ENCODE measurements around the gene TECTB.

Gene TECTB

GRCh38 chr10:112294169-112294568 lies 11.0 kb downstream of the TECTB start:
- no peak overlapping the region for H3K27ac ChIP-seq (ENCODE audit: low read length)

GRCh38 chr10:112295853-112296830 lies 12.9 kb downstream of the TECTB start:
- peaks cover 0 to 17% of the 10 kb centered on the region in 2 donors for H3K4me1 ChIP-seq (ENCODE audit: control insufficient read depth in 1 of 2, insufficient read depth in 2 of 2, low read length in 2 of 2)
- H3K27me3 ChIP-seq (ENCODE audit: low read depth, low read length) = no peaks in the 10 kb centered on the region
- no peak overlapping the region for H3K27ac ChIP-seq (ENCODE audit: low read length)
- H3K4me3 ChIP-seq (ENCODE audit: low read depth in 1 of 2, low read length in 2 of 2) = no peak overlapping the region
- no peaks in the 10 kb centered on the region for H3K36me3 ChIP-seq (ENCODE audit: control insufficient read depth in 1 of 2, insufficient read depth in 2 of 2, low read length in 2 of 2)
- H3K9me3 ChIP-seq (ENCODE audit: control insufficient read depth in 1 of 2, low read length in 2 of 2) = no peaks in the 10 kb centered on the region

More at GRCh38 chr10:112294169-112294568, 11.0 kb downstream of the TECTB start:
- Histone ChIP-seq H3K4me3 (ENCODE audit: low read depth in 1 of 2, low read length in 2 of 2) (no peak overlapping the region), H3K36me3 (ENCODE audit: control insufficient read depth in 1 of 2, insufficient read depth in 2 of 2, low read length in 2 of 2) (no peaks in the 10 kb centered on the region), H3K4me1 (ENCODE audit: control insufficient read depth in 1 of 2, insufficient read depth in 2 of 2, low read length in 2 of 2) (peaks cover 0 to 17% of the 10 kb centered on the region in 2 donors), H3K9me3 (ENCODE audit: control insufficient read depth in 1 of 2, low read length in 2 of 2) (no peaks in the 10 kb centered on the region), H3K27me3 (ENCODE audit: low read depth, low read length) (no peaks in the 10 kb centered on the region)

DNA sequence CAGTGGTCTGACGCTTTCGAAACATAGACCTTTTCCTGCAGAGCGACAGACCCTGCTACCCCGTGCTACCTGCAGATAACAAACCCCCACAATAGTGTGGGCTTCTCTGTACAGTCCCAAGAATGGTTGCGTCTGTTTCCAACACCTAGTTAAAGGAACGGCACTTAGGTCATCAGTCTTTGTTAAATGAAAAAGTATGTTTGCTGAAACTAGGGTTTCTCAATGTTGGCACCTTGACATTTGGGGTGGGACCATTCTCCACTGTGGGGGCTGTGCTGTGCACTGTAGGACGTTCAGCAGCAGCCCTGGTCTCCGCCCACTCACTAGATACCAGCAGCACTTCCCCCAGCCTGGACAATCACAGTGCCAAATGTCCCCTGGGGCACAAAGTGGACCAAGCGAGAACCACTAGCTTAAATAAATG lies 13.7 kb downstream of the TECTB start:
- Histone ChIP-seq H3K27ac (ENCODE audit: low read length) (no peak overlapping the region), H3K36me3 (ENCODE audit: control insufficient read depth in 1 of 2, insufficient read depth in 2 of 2, low read length in 2 of 2) (no peaks in the 10 kb centered on the region), H3K4me3 (ENCODE audit: low read depth in 1 of 2, low read length in 2 of 2) (no peak overlapping the region), H3K4me1 (ENCODE audit: control insufficient read depth in 1 of 2, insufficient read depth in 2 of 2, low read length in 2 of 2) (peaks cover 0 to 17% of the 10 kb centered on the region in 2 donors), H3K27me3 (ENCODE audit: low read depth, low read length) (no peaks in the 10 kb centered on the region), H3K9me3 (ENCODE audit: control insufficient read depth in 1 of 2, low read length in 2 of 2) (no peaks in the 10 kb centered on the region)

DNA sequence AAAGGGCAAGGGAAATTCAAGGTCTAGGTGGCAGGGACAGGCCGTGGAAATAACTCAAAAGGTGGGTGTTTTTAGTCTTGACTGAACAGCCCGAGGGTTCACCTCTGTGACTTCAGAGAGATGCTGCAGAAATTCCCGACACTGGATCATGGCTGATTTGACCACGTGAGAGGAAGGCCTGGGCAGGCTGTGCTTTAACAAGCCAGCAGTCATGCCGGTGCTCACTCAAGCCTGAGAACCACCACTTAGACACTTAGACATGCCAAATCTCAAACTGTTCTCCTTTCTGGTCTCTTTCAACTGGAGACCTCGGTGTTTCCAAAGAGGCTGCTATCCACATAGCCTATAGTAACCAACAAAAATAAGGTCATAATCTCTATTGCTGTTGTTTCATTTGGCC lies 15.4 kb downstream of the TECTB start:
- Histone ChIP-seq H3K9me3 (ENCODE audit: control insufficient read depth in 1 of 2, low read length in 2 of 2) (no peaks in the 10 kb centered on the region), H3K27ac (ENCODE audit: low read length) (no peak overlapping the region), H3K27me3 (ENCODE audit: low read depth, low read length) (no peaks in the 10 kb centered on the region), H3K36me3 (ENCODE audit: control insufficient read depth in 1 of 2, insufficient read depth in 2 of 2, low read length in 2 of 2) (no peaks in the 10 kb centered on the region), H3K4me3 (ENCODE audit: low read depth in 1 of 2, low read length in 2 of 2) (no peak overlapping the region), H3K4me1 (ENCODE audit: control insufficient read depth in 1 of 2, insufficient read depth in 2 of 2, low read length in 2 of 2) (peaks cover 0 to 17% of the 10 kb centered on the region in 2 donors)

- Histone ChIP-seq H3K27me3 (ENCODE audit: low read depth, low read length) (no peaks in the 10 kb centered on the region), H3K4me1 (ENCODE audit: control insufficient read depth in 1 of 2, insufficient read depth in 2 of 2, low read length in 2 of 2) (peaks cover 0 to 17% of the 10 kb centered on the region in 2 donors), H3K9me3 (ENCODE audit: control insufficient read depth in 1 of 2, low read length in 2 of 2) (no peaks in the 10 kb centered on the region), H3K36me3 (ENCODE audit: control insufficient read depth in 1 of 2, insufficient read depth in 2 of 2, low read length in 2 of 2) (no peaks in the 10 kb centered on the region), H3K4me3 (ENCODE audit: low read depth in 1 of 2, low read length in 2 of 2) (no peak overlapping the region), H3K27ac (ENCODE audit: low read length) (no peak overlapping the region)
Measured at GRCh38 chr10:112299456-112299855, 16.3 kb downstream of the TECTB start.

- H3K27me3 ChIP-seq (ENCODE audit: low read depth, low read length) = no peaks in the 10 kb centered on the region
- no peaks in the 10 kb centered on the region for H3K4me1 ChIP-seq (ENCODE audit: control insufficient read depth in 1 of 2, insufficient read depth in 2 of 2, low read length in 2 of 2)
- no peak overlapping the region for H3K4me3 ChIP-seq (ENCODE audit: low read depth in 1 of 2, low read length in 2 of 2)
- H3K36me3 ChIP-seq (ENCODE audit: control insufficient read depth in 1 of 2, insufficient read depth in 2 of 2, low read length in 2 of 2) = no peaks in the 10 kb centered on the region
- H3K27ac ChIP-seq (ENCODE audit: low read length) = no peak overlapping the region
- H3K9me3 ChIP-seq (ENCODE audit: control insufficient read depth in 1 of 2, low read length in 2 of 2) = no peaks in the 10 kb centered on the region
Measured at GRCh38 chr10:112302335-112302734, 19.1 kb downstream of the TECTB start.

DNA sequence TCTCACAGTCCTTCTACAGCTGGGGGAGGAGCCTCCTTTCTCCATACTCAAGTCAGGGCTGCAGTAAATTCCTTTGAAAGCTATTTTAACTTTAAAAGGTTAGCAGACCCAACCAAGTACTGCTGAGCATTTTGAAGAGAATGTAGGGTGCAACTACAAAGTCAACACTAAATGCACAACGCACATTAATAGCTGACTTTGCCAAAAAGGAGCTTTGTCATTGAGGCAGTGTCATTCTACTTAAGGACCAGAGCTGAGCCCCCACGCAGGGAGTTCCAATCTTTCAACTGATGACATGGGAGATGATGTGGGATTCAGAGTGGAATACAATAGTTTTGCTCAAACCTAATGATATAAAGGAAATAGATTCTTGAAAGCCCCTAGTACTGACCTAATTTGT lies 20.3 kb downstream of the TECTB start:
- Histone ChIP-seq H3K9me3 (ENCODE audit: control insufficient read depth in 1 of 2, low read length in 2 of 2) (no peaks in the 10 kb centered on the region), H3K4me1 (ENCODE audit: control insufficient read depth in 1 of 2, insufficient read depth in 2 of 2, low read length in 2 of 2) (no peaks in the 10 kb centered on the region), H3K4me3 (ENCODE audit: low read depth in 1 of 2, low read length in 2 of 2) (no peak overlapping the region), H3K36me3 (ENCODE audit: control insufficient read depth in 1 of 2, insufficient read depth in 2 of 2, low read length in 2 of 2) (no peaks in the 10 kb centered on the region), H3K27ac (ENCODE audit: low read length) (no peak overlapping the region), H3K27me3 (ENCODE audit: low read depth, low read length) (no peaks in the 10 kb centered on the region)

DNA sequence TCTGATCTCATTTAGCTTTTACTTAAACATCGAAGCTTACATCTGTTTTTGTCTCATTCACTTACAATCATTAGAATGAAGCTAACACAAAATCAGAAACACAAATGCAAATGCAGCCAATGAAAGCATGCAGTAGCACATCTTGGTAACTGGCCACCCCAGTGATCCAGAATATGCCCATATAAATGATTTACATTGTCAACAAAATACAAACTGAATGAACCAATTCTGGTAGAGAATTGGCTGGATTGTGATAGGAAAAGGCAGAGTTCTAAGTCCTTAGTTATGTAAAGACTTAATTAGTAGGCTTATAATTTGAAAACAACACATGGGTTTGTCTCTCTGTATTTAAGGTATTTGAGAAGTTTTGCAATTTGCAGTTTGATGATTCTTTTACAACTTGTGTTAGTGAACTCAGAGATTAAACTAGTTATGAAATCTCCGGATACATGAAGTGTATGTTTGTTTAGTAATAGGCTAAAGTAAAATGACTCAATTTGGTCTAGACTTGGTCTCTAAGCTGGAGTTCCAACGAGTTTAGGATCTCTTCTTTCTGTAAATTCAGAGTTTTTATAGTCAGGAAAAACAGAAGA lies 21.2 kb downstream of the TECTB start:
- Histone ChIP-seq H3K4me1 (ENCODE audit: control insufficient read depth in 1 of 2, insufficient read depth in 2 of 2, low read length in 2 of 2) (no peaks in the 10 kb centered on the region), H3K27me3 (ENCODE audit: low read depth, low read length) (no peaks in the 10 kb centered on the region), H3K4me3 (ENCODE audit: low read depth in 1 of 2, low read length in 2 of 2) (no peak overlapping the region), H3K36me3 (ENCODE audit: control insufficient read depth in 1 of 2, insufficient read depth in 2 of 2, low read length in 2 of 2) (no peaks in the 10 kb centered on the region), H3K9me3 (ENCODE audit: control insufficient read depth in 1 of 2, low read length in 2 of 2) (no peaks in the 10 kb centered on the region), H3K27ac (ENCODE audit: low read length) (no peak overlapping the region)

DNA sequence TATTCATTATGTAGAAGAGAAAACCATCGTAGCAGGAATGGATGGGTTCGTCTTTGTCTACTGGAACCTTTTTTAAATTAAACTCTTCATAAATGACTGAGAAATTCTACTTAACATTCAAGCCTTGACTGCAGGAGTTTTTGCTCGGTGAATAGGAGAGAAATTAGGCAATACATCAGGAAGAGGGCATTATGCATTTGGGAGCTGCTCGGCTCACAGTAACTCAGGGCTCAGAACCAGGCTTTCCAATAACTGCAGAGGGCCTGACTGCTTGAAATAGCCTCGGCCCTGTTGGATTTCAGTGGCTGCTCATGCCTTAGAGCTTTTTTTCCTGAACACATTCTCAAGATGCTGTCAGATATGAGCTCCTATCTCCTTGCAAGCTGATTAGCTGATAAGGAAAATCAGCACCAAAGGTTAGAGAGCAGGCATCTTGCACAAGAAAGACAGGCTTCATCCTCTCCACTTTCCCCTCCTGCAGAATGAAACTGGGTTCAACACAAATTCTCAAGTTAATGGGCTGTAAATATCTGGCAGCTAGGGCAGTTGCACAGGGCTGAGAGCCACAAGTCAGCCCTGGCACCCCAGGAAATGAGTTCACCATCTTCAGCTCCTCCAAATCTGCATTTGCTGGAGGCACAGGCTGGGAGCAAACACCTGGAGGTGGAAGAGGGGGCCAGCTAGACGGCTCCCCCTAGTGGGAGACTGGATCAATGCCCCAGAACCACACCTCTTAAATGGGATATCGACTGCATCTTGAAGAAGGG lies 24.3 kb downstream of the TECTB start:
- Histone ChIP-seq H3K27me3 (ENCODE audit: low read depth, low read length) (no peaks in the 10 kb centered on the region), H3K4me1 (ENCODE audit: control insufficient read depth in 1 of 2, insufficient read depth in 2 of 2, low read length in 2 of 2) (no peaks in the 10 kb centered on the region), H3K36me3 (ENCODE audit: control insufficient read depth in 1 of 2, insufficient read depth in 2 of 2, low read length in 2 of 2) (no peaks in the 10 kb centered on the region), H3K9me3 (ENCODE audit: control insufficient read depth in 1 of 2, low read length in 2 of 2) (no peaks in the 10 kb centered on the region), H3K4me3 (ENCODE audit: low read depth in 1 of 2, low read length in 2 of 2) (no peak overlapping the region), H3K27ac (ENCODE audit: low read length) (no peak overlapping the region)

DNA sequence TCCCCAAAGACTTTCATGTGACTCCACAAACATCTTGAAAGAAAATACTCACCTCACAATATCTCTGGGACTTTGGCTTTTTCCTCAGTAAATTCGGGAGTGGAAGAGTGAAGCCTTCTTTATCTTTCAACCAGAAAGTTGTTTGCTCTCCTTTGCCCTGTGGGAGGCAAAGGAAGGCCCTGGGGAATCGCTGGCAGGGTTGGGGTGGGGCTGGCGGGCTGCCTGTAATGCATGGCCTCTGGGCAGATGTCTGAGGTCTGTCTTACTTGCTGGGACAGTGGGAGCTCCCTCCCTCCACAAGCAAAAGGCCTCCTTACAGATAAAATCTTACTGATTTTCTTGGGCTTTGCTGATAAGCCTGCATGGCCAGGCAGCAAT lies 24.9 kb downstream of the TECTB start:
- Histone ChIP-seq H3K9me3 (ENCODE audit: control insufficient read depth in 1 of 2, low read length in 2 of 2) (no peaks in the 10 kb centered on the region), H3K4me1 (ENCODE audit: control insufficient read depth in 1 of 2, insufficient read depth in 2 of 2, low read length in 2 of 2) (no peaks in the 10 kb centered on the region), H3K27ac (ENCODE audit: low read length) (no peak overlapping the region), H3K27me3 (ENCODE audit: low read depth, low read length) (no peaks in the 10 kb centered on the region), H3K4me3 (ENCODE audit: low read depth in 1 of 2, low read length in 2 of 2) (no peak overlapping the region), H3K36me3 (ENCODE audit: control insufficient read depth in 1 of 2, insufficient read depth in 2 of 2, low read length in 2 of 2) (no peaks in the 10 kb centered on the region)

DNA sequence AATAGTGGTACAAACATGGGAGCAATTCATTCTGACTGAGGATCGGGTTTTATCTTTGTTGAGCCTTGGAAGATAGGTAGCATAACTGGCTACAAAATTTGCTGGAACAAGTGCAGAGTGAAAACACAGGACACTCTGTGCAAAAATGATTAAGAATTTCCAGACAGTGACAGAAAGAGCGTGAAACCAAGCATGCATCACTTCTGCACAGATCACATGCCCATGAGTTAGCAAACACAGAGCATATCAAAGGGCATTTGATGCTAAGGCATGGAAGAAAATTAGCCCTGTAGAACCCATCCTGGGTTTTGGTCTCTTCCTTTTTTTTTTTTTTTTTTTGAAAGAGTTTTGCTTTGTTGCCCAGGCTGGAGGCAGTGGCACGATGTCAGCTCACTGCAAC lies 28.3 kb downstream of the TECTB start:
- no peaks in the 10 kb centered on the region for H3K36me3 ChIP-seq (ENCODE audit: control insufficient read depth in 1 of 2, insufficient read depth in 2 of 2, low read length in 2 of 2)
- H3K27ac ChIP-seq (ENCODE audit: low read length) = no peak overlapping the region
- H3K27me3 ChIP-seq (ENCODE audit: low read depth, low read length) = no peaks in the 10 kb centered on the region
- H3K9me3 ChIP-seq (ENCODE audit: control insufficient read depth in 1 of 2, low read length in 2 of 2) = no peaks in the 10 kb centered on the region
- no peak overlapping the region for H3K4me3 ChIP-seq (ENCODE audit: low read depth in 1 of 2, low read length in 2 of 2)
- no peaks in the 10 kb centered on the region for H3K4me1 ChIP-seq (ENCODE audit: control insufficient read depth in 1 of 2, insufficient read depth in 2 of 2, low read length in 2 of 2)
